Measurements from ENCODE around the gene MICOS13.

The MICOS13 gene

GRCh38 chr19:5665781-5666513 lies 14.4 kb downstream of the MICOS13 start:
- no peak for DNase-seq

DNA sequence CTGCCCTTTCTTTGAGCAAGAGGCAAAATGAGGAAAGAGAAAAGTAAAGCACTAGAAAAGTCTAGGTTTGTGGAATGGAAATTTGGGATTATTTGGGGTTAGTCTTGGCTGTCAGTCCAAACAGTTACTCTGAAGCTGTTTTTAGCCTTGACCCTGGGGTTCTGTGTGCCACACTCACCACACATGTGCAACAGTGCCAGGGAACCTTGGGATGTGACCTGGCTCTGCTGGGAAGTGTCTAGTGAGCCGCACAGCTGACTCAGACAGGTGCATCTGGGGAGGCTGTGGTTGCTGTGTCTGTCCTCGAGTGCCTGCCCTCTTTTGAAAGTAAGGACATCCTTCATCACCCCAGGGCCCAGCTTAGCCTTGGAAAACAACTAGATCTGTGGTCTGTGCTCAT lies 15.8 kb downstream of the MICOS13 start:
- DNase-seq = no peak

GRCh38 chr19:5663904-5664303 lies 16.4 kb downstream of the MICOS13 start:
- no peak for DNase-seq

DNA sequence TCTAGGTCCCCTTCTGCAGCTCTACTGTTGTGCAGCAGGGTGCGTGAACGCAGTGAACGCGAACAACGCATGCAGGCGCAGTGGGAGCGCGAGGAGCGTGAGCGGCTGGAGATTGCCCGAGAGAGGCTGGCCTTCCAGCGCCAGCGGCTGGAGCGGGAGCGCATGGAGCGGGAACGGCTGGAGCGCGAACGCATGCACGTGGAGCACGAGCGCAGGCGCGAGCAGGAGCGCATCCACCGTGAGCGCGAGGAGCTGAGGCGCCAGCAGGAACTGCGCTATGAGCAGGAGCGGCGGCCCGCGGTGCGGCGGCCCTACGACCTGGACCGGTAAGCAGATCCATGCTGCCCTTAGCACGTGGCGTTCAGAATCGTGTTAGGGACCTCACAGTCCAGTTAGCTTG lies 18.8 kb downstream of the MICOS13 start:
- DNase-seq = no peak

- DNase-seq = no peak
Measured at GRCh38 chr19:5655412-5655811, 24.9 kb downstream of the MICOS13 start.

GRCh38 chr19:5654931-5655330 lies 25.4 kb downstream of the MICOS13 start:
- no peak for DNase-seq

GRCh38 chr19:5652261-5652660 lies 28.1 kb downstream of the MICOS13 start:
- no peak for DNase-seq

DNA sequence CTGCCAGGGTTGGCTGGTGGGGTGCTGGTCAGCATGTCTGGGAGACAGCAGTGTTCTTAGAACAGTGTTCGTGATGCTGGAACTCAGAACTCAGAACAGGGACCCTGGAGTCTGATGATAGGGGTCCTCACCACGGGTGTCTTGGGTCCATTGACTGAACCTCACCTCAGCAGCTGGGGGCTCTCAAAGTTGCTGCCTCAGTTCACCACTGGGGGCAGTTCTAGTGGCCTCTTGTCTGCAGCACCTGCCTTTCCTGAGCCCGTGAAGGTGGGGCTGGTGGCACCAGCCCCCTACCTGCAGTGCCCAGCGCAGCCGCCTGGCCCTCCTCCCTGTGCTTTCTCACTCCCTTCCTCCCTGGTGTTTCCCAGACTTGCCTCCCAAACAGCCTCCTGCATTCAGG lies 29.0 kb downstream of the MICOS13 start:
- DNase-seq = no peak

DNA sequence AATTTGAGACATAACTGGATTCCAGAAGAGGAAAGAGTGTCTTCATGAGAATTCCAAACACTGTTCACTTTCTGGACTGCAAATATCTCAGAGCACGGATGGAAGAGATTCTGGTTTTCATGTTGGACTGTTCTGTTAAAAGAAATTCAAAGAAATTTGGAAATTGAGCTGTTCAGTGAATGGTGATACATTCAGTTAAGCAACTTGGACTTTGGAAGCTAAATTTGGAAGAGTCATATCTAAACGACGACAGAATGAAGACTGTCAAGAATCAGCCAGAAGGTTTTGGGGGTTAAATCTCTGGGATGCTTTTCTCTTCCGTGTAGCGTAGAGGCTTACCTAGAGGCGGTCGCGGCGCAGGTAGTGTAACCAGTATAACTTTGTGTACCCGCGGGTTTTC lies 31.9 kb downstream of the MICOS13 start:
- DNase-seq = no peak

- DNase-seq = no peak
Measured at GRCh38 chr19:5646703-5647102, 33.6 kb downstream of the MICOS13 start.

DNA sequence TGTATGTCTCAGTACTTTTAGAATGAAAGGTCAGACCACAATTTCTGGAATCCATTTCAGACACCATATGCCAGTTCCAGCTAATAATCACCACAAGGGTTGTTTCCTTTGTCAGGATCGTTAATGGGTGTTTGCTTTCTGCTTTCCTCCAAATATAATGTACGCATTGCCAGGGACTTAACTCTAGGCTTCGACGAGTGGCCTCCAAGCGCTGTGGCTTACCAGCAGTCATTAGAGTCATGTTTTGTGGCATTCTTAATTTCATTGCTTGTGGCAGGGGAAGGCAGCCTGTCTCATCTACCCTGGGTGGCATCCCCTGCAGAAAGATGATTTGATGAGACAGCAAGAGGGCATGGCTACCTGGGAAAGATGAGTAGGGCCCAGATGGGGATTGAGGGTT lies 34.9 kb downstream of the MICOS13 start:
- no peak for DNase-seq

GRCh38 chr19:5644037-5644436 lies 36.3 kb downstream of the MICOS13 start:
- no peak for DNase-seq

DNA sequence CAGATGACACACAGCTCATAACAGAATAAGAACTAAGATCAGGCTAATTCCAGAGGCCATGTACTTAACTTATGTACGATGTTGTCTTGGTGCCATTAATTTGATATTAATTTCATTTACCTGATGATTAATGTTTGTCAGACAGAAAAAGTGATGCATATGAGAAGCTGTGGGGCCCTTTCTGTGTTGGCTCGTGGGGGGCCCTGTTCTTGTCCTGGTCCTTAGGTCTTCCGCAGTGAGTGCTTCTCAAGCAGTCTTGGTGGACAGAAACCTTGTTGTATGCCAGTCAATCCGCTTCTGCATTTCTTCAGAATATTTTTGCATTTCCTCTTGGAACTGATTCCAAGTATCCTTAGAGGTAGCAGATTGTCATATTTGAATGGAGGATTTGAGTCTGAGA lies 37.3 kb downstream of the MICOS13 start:
- DNase-seq = no peak

GRCh38 chr19:5642204-5642603 lies 38.1 kb downstream of the MICOS13 start:
- DNase-seq = no peak

- no peak for DNase-seq
Measured at GRCh38 chr19:5641171-5641570, 39.1 kb downstream of the MICOS13 start.

DNA sequence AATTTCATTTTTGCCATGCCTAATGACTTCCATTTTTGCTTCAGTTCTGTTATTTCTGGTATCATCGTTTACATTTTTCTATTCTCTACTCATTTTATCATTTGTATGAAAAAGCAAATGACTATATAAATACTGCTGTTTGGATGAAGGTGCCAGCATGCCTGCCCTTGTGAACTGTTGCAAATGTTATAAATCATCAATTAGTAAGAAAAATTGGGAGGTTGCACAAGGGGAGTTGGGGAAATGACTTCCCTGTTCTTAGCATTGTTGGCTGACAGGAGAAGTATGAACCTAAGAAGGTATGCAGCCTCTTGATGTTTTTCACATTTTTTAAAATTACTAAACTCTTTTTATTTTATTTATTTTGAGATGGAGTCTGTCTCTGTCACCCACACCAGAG lies 42.3 kb downstream of the MICOS13 start:
- no peak for DNase-seq

DNA sequence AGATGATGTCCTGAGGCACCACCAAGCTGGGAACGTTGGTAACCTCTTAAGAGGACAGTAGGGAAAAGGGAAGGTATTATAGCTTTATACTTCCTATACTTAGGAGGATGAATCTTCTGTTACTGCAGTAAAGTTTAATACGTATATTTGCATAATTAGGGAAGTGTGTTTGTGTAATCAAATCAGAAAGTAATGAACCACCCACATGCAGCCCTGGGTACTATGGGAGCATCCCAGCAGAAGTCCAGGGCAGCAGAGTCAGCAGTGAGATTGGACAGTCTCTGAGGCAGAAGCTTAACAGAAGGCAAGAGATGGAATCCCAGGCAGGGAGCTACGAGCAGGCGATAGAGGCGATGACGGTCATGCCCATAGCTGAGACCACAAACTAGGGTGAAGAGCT lies 44.9 kb downstream of the MICOS13 start:
- DNase-seq = no peak

GRCh38 chr19:5632657-5633056 lies 47.7 kb downstream of the MICOS13 start:
- DNase-seq = no peak

DNA sequence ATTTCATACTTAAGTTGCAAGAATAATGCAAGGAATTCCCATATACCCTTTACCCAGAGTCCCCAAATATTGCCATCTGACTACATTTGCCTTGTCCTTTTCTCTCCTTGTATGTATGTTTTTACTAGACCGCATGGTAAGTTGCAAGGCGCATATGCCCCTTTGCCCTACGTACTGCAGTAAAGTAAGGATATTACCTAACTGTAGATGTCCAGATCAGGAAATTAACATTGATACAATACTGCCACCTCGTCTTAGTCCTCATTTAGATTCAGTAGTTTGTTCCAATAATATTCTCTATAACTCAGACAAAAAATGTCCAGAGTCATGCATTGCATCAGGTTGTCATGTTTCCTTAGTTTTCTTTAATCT lies 48.1 kb downstream of the MICOS13 start:
- no peak for DNase-seq

DNA sequence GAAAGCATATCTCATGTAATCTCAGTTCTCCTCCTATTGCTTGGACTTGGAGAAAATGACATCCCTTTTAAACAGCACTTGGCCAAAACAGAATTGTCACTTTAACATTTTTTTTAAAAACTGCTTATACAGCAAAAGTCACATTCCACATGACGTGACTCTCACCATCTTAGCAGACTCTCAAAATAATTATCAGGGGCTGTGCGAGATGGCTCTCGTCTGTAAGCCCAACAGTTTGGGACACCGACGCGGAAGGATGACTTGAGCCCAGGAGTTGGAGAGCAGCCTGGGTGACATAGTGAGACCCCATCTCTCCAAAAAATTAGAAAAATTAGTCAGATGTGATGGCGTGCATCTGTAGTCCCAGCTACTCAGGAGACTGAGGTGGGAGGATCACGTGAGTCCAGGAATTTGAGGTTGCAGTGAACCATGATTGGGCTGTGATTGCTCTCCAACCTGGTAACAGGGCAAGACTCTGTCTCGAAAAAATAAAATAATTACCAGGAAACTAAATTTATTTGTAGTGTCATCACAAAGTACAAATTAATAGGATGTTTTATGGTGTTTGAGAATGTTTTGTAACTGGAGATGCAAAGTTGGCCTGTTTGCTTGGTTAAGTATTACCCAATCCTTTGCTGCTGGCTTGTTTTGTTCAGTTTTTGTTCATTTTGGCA lies 48.6 kb downstream of the MICOS13 start:
- DNase-seq = no peak

DNA sequence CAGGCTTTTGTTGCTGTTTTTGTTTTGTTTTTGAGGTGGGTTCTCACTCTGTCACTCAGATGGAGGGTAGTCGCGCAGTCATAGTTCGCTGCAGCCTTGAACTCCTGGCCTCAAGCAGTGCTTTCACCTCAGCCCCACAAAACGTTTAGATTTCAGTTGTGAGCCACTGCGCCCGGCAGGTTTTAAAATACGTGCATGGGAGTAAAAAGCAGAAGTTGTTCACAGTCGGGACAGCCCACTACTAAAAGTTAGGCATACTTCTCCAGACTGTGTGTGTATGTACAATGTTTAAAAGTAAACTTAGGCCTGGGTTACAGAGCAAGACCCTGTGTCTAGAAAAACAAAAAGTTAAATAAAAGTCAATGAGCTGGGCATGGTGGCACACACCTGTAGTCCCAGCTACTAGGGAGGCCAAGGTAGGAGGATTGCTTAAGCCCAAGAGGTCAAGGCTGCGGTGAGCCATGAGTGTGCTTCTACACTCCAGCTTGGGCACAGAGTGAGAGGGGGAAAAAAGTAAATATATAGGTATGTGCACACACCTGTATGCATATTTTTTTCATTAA lies 51.3 kb downstream of the MICOS13 start:
- peak in 1 of 2 donors; percentile 48 for DNase-seq

DNA sequence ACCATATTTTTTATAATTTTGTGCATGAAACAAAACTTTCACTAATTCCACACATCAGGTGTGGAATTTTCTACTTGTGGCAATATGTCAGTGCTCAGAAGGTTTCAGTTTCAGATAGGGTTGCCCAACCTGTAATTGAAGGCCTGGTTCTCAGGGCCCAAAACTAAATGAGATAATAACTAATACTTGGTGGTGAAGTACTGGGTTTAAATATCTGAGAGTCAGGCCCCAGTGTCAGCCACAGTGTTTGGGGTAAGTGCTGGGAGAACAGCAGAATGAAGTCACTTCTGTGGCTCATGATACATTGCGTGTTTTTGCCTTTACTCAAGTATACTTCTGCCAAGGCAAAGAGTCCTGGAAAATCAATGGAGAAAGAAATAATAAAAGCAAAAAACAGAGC lies 51.9 kb downstream of the MICOS13 start:
- no peak for DNase-seq
